ENCODE measurements around the gene GPX7.
A peak's percentile ranks its signal among the peaks of the same experiment; 100 is the strongest.
"Not testable (repeated sequence)": the region's sequence is repeated elsewhere in the genome, so short reads cannot be mapped to it uniquely, and the experiment has no call there.

The GPX7 gene

DNA sequence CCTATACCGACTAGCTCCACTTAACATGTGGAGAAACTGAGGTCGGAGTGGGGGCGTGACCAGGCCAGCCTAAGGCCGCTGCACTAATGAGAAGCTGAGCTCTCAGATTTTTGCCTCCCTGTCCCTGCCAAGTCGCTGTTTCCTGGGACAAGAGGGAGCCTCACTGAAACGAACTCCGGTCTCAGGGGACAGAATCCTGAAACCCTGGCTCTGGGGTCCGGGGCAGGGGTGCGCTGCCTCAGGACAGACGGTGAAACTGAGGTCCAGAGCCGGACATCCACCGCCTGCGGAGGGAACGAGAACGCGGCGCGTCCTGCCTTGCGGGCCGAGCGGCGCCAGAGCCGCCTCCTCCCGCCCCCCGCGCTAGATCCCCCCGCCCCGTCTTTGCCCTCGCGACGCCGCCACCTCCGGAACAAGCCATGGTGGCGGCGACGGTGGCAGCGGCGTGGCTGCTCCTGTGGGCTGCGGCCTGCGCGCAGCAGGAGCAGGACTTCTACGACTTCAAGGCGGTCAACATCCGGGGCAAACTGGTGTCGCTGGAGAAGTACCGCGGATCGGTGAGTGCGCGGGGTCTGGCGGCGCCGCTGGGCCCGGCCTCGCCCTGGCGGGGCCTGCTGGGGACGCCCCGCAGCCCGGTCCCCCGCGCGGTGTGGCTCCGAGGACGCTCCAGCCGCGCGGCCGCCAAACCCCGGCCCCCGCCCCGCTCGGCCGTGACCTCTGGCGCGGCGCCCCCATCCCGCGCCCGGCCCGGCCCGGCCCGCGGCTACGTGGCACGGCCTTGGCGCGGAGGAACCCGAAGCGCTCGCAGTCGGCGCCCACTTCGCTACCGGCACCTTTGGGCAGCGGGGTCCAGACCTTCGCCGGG is at the start of gene GPX7:
GPX7 (plus strand) TSS at position 381 of the 865 bp plus-strand sequence; CDS start at position 420, 39 bp downstream.
- peak; percentile 29 for DNase-seq (ENCODE audit: low read depth)

DNA sequence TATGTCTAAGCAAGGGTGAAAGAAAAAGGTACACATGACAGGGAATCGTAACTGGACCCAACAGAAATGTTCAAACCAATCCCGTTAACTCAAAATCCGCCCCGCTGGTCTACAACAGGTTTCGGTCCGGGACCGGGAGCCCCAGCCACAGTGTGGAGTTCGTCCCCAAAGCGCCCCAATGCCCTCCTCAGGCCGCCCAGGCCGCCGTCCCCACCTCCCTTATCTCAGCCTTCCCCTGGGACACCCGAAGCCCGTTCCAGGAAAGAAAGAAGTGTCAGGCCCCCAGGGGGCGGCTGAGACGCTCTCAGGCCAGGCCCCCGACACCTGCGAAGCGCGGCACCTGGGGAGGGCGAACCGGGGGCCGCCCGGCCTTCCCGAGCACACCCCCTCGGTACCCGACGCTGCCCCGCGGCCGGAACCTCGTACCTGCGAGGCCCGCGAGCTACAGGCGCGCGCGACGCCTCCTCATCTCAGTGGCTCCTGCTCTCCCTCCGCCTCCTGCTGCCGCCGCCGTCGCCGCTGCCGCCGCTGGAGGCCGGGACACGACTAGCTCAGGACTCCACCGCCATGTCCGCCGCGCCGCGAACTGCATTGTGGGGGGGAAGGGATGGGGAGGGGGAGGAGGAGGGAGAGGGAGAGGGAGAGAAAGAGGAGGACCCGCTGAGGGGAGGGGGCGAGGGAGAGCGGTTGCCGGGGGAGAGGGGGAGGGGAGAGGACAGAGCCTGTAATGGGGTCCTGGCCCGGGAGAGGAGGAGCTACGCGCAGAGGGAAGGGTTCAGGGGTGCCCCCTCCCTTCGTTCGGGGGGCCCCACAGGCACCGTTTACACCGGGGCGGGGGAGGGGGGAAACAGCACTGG is 49.4 kb upstream of the GPX7 start, which contains the start of gene TUT4:
TUT4 (minus strand) TSS at position 588 of the 857 bp plus-strand sequence. CDS start 26,812 bp downstream, outside the sequence.
- DNase-seq (ENCODE audit: low read depth): peak; percentile 45

DNA sequence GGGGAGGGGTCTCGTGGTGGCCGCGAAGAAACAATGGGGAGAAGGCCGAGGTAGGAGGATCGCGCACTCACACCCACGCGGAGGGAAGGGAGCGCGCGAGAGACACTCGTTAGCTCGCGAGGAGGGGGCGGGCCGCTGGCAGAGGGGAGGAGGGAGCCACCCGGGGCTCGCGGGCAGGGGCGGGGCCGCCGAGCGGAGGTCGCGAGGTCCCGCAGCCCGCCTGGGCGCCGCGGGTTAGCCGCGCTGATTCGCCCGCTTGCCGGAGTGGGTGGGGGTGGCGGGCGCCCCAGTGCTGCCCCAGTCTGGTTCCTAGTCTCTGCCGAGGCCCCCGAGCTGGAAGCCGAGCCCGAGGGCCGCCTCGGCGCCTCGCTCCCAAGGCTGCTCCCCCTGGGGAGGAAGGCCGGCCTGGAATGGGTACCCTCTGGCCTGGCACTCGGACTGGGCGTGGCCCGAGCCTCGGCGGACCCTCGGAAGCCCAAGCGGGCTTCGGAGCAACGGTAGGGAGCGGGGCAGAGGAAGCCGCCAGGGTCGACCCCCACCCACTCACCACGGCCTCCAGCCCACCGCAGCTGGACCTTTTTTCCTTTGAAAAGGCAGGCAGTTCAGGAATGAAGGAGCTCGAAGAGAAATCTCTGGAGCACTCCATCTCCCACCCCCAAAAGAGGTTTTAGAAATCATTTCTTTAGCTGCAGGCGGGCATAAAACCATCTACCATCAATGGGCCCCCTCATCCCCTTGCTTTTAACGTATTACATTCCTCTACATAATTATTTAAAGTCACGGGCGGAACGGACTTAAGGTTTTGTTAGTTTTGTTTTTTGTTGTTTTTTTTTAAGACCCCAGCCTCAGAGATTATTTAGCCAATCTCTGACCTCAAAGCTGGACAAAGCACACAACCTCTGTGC is 48.6 kb upstream of the GPX7 start:
- DNase-seq (ENCODE audit: low read depth): peak; percentile 69

DNA sequence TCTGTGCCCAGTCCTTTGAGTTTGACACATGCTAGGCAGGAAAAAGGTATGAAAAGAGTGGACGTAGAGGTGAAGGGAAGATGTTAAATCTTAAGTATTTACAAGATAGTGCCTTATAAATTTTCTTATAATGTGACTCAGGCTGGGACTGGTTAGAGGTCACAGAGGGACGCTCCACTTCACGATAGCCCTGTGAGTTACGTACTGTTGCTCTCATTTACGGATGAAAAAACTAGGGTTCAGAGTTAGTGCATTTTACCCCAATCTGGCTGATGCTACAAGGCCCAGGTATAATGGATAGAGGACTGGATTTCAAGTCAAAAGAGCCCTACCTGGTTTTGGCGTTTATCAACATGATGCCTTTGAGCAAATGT is 47.9 kb upstream of the GPX7 start:
- no peak for DNase-seq (ENCODE audit: low read depth)

DNA sequence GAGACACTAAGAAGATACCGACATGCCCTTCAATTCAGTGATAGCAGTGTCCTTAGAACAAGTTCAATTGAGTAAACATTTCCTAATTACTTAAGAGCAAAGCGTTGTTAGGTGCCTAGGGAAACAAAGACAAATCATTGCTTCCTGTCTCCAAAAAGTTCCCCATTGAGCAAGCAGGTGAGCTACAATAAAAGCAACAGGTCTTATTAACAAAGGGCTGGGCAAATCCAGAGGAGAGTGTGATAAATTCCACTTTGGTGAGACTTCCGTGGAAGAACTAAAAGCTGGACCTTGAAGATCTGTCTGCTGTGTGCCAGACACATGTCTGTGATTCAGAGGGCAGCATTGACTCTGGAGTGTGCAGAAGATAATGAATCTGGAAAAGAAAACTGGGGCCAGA is 47.4 kb upstream of the GPX7 start:
- DNase-seq (ENCODE audit: low read depth): no peak

DNA sequence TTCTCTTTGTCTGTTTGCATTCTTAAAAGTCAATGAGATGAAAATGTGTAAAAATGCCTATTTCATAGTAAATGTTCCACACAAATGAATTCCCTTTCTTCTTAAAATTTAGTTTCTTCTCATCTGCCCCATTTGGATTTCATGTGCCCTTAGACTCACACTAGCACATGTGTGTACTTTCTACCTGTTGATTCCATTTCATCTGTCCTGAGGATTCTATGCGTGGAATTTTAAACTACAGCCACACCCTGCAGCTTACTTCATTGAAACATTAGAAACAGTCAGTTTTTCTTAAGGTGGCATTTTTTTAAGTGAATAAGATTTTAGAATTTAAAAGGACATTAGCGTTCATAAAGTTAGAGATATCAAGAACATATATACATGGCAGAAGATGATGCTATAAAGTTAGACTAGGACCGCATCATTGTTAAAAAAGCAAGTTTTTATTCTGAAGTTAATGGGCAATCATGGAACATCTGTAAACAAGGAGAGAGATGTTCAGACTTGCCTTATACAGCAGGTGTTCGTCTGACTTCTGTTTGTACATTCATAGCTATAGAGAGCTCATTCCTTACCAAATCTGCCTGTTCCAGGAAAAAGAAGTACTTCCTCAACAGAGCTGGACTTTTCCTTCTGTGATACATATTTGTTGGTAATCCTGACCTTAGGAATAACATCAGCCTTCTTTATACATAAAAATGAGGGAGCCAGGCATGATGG is 45.4 kb upstream of the GPX7 start:
- no peak for DNase-seq (ENCODE audit: low read depth)

DNA sequence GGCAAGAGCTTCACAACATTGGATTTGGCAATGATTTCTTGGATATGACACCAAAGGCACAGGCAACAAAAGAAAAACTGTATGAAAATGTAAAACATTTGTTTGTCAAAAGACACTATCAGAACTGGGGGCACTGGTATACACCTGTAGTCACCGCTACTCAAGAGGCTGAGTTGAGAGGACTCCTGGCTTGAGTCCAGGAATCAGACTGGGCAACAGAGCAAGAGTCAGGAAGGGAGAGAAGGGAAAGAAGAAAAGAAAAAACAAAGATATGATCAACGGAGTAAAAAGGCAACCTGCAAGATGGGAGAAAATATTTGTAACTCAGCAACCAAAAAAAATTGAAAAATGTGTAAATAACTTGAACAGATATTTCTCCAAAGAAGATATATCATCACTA is 43.2 kb upstream of the GPX7 start:
- no peak for DNase-seq (ENCODE audit: low read depth)

DNA sequence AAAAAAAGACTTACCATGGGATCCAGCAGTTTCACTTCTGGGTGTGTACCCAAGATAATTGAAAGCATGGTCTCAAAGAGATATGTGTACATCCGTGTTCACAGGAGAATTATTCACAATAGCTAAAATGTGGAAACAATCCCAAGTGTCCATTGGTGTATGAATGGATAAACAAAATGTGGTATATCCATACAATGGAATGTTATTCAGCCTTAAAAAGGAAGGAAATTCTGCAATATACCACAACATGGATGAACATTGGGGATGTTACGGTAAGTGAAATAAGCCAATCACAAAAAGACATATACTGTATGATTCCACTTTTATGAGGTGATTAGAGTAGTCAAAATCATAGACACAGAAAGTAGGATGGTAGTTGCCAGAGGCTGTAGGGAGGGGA is 42.3 kb upstream of the GPX7 start:
- DNase-seq (ENCODE audit: low read depth): no peak

DNA sequence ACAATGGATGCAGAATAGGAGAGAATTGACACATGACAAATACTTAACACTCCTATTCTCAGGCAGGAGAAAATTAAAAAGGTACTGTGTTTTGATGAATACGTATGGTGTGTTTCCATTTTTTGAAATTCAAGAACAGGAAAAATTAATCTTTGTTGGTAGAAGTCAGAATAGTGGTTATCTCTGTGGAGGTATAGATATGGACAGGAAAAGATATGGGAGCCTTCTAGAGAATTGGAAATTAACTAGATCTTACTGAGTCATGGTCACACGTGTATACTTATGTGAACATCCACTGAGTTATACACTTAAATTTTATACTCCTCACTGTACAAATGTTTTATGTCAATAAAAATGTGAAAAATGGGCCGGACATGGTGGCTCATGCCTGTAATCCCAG is 39.4 kb upstream of the GPX7 start:
- DNase-seq (ENCODE audit: low read depth): no peak

DNA sequence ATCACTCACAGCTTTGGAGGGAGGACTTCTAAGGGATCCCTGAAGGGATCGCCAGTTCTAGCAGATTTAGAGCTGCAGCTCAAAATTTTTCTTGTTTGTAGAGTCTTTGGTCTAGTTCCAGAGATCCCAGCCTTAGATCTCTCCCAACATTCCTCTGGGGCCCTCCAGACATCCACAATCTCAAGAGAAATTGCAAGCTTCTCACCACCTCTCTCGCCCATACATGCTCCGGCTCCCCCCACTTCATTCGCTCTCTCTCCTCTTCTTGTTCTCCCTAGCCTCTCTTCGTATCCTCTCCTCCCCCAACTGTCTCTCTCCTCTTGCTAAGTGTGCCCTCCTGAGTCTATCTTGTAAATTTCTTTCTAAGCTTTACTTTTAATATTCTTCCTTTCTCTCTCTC is 34.2 kb upstream of the GPX7 start:
- DNase-seq (ENCODE audit: low read depth): no peak

DNA sequence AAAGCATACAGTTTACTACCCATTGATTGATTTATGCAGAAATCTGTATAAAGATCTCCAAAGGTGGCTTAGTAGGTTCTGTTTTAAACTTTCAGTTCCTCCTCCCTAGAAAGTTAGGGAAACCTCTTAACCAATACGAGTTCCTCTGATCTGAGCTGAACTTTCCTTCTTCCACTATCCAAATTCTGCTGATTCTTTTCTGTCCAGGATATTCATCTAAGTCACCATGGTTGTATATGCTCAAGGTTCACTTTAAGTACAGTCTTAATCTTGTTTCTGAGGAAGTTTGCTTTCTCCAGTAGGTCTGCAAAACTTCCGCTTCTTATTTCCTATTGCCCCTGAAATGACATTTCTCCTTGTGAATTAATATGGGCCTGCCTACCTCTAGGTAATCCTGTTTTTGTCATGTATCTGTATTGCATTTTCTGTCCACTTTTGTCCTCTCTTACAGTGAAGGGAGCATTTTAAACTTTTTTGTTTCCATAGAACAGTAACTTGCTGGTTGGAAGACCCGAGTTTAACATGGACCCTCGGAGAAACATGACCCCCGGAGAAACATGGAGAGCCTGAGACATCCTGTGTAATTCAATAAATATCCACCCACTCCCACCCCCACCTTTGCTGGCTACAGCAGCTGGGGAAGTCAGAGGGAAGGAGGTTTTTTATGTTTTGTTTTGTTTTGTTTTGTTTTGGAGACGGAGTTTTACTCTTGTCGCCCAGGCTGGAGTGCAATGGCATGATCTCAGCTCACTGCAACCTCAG is 32.5 kb upstream of the GPX7 start:
- no peak for DNase-seq (ENCODE audit: low read depth)

DNA sequence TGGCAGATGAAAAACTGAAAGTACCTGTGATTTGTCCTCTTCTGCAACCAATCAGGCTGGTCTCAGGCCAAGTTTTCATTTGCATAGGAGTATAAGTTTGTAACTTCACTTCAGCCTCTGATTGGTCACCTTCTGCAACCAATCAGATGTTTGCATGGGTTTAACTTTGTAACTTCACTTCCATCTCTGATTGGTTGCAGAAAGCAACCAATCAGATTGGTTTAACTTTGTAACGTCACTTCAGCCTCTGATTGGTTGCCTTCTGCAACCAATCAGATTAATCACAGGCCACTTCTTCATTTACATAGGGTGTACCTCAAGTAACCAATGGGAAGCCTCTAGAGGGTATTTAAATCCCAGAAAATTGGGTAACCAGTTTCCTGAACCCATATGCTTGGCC is 30.4 kb upstream of the GPX7 start:
- no peak for DNase-seq (ENCODE audit: low read depth)

DNA sequence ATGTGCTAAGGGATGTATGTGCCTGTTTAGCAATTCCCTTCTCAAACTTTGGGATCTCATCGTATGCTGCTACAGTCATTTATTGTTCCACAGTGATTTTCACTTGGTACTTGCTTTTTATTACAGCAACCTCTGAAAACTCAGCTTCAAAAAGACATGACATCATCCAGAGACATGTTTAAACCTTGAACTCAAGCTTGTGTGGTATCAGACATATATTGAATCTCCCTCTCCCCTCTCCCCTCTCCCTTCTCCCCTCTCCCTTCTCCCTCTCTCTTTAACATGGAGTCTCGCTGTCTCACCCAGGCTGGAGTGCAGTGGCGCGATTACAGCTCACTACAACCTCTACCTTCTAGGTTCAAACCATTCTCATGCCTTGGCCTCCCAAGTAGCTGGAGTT is 29.8 kb upstream of the GPX7 start:
- DNase-seq (ENCODE audit: low read depth): no peak

DNA sequence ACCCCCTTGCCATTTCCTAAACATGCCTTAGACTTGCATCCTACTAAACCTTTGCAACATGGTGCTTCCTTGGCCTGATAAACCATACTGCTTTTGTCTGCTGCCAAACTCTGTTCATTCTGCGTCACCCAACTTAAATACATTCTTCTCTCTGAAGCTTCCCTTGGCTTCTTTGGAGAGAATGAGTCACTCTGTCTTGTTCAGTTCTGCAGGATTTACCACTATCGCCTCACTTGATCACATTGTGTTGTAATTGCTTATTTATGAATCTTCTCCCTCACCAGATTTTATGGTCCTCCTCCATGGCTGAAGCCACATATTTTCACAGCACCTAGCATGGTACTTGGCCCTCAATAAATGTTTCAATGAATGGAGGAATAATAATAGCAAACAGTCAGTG is 27.6 kb upstream of the GPX7 start:
- no peak for DNase-seq (ENCODE audit: low read depth)

DNA sequence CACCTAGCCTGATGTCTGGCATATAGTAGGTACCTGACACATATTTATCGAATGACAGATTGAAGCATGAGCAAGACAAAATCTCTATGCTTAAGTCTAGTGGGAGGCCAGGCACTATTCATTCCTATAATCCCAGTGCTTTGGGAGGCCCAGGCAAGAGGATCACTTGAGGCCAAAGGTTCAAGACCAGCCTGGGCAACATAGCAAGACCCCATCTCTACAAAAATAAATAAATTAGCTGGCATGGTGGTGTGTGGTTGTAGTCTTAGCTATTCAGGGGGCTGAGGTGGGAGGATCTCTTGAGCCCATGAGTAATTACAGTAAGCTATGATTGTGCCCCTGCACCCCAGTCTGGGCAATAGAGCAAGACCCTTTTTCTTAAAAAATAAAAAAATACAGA is 26.1 kb upstream of the GPX7 start:
- DNase-seq (ENCODE audit: low read depth): no peak

DNA sequence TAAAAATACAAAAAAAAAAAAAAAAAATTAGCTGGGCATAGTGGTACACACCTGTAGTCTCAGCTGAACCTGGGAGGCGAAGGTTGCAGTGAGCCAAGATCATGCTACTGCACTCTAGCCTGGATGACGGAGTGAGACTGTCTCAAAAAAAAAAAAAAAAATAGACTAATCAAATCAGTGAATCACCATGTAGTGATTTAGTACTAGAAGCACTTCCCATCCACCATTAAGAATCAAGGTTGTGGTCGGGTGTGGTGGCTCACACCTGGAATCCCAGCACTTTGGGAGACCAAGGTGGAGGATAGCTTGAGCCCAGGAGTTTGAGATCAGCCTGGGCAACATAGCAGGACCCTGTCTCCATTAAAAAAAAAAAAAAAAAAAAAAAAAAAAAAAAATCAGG is 24.1 kb upstream of the GPX7 start:
- not testable (repeated sequence) for DNase-seq (ENCODE audit: low read depth)

DNA sequence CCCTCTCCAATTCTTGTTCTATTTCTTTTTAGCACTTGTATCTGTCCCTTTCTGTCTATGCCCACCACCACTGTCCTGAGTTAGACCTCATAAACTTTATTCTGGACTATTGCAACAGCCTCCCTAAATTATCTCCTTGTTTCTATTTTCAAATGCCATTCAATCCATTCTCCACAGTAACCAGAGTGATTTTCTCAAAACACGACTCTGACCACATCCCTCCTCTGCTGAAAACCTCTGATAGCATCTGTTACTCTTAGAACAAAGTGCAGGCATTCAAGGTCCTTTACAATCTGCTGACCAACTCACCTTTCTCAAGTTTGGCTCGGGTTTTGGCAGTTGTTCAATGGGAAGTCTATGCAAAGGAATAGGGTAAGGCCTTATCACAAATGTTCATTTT is 22.8 kb upstream of the GPX7 start:
- DNase-seq (ENCODE audit: low read depth): no peak

DNA sequence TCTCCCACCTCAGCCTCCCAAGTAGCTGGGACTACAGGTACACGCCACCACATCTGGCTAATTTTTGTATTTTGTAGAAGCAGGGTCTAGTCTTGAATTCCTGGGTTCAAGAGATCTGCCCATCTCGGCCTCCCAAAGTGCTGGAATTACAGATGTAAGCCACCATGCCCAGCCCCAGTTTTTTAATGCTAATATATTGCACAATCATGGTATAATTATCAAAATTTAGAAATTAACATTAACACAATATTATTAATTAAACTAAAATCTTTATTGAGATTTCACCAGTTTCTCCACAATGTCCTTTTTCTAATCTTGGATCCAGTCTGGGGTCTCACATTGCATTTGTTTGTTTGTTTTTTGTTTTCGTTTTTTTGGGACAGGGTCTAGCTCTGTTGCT is 21.9 kb upstream of the GPX7 start:
- no peak for DNase-seq (ENCODE audit: low read depth)

DNA sequence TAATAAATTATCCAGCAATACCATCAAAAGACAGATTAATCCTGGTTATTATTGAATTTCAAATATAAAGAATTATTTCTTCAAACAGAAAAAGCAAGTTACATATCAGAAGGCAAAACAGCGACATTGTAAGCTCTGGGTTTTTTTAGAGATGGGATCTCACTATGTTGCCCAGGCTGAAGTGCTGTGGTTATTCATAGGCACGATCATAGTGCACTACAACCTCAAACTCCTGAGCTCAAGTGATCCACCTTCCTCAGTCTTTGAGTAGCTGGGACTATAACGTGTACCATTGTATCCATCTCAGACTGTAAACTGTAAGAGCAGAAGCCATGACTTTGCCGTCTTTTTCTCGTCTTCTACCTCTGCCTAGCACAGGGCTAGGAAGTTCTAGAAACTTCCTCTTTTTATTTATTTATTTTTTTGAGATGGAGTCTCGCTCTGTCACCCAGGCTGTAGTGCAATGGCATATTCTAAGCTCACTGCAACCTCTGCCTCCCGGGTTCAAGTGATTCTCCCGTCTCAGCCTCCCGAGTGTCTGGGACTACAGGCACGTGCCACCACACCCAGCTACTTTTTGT is 20.0 kb upstream of the GPX7 start:
- DNase-seq (ENCODE audit: low read depth): no peak

DNA sequence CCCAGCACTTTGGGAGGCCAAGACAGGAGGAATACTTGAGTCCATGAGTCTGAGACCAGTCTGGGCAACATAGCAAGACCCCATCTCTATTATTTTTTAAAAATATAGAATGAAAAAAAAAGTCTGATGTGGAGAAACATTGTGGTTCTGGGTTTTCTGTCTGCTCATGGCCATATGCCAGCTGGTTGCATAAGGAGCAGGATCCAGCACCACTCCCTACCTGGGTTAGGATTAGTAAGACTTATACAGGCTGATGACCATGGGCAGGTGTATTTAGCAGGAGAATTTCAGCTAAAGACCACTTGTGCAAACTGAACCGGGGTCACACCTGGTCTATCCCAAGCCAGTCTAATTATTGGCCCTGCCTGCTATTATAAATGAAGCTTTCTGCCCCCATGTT is 16.7 kb upstream of the GPX7 start:
- no peak for DNase-seq (ENCODE audit: low read depth)

Measured in stimulated activated CD8-positive, alpha-beta memory T cell treated with anti-CD3 and anti-CD28 coated beads, Interleukin-15, amount 100 ng/mL, for 24 hours (primary cell).